Parathyroid adenoma (tissue), 2 donors: Measurements from ENCODE around the gene MPHOSPH9.

Source experiments
- H2AFZ ChIP-seq: fragments of 300-600 bp; sonication (generic); one replicate; pipeline ENCODE4 v1.7.0; 2017; ENCODE audit warnings: antibody characterized with exemption, mild to moderate bottlenecking
- H3K27ac ChIP-seq: fragments of 300-600 bp; sonication (generic); one replicate; pipeline ENCODE4 v1.7.0; 2017
- H3K27me3 ChIP-seq: fragments of 300-600 bp; sonication (generic); one replicate; pipeline ENCODE4 v1.7.0; 2017; ENCODE audit warnings: low read length; ENCODE audit not compliant: control insufficient read depth, insufficient read depth
- H3K36me3 ChIP-seq: fragments of 300-600 bp; sonication (generic); one replicate; pipeline ENCODE4 v1.7.0; 2017; ENCODE audit warnings: low read length; ENCODE audit not compliant: control insufficient read depth, insufficient read depth
- H3K4me1 ChIP-seq: fragments of 300-600 bp; sonication (generic); one replicate; pipeline ENCODE4 v1.7.0; 2017; ENCODE audit warnings: control low read depth
- H3K4me2 ChIP-seq: fragments of 300-600 bp; sonication (generic); one replicate; pipeline ENCODE4 v1.7.0; 2017; ENCODE audit warnings: low read length
- H3K4me3 ChIP-seq: fragments of 300-600 bp; sonication (generic); one replicate; pipeline ENCODE4 v1.7.0; 2017; ENCODE audit warnings: low read depth, low read length
- H3K79me2 ChIP-seq: fragments of 300-600 bp; sonication (generic); one replicate; pipeline ENCODE4 v1.7.0; 2017; ENCODE audit warnings: control low read depth
- H3K9ac ChIP-seq: fragments of 300-600 bp; sonication (generic); one replicate; pipeline ENCODE4 v1.7.0; 2017; ENCODE audit warnings: mild to moderate bottlenecking
- H3K9me3 ChIP-seq: fragments of 300-600 bp; sonication (generic); one replicate; pipeline ENCODE4 v1.7.0; 2017; ENCODE audit warnings: low read length; ENCODE audit not compliant: control insufficient read depth
- TF ChIP-seq, protein P1 (sequence below): fragments of 300-600 bp; sonication (generic); IDR thresholded peaks from one replicate; pipeline ENCODE4 v1.7.0; 2017; ENCODE audit warnings: antibody characterized with exemption, mild to moderate bottlenecking
- donor health status: primary hyperparathyroidism.

MPHOSPH9 gene

DNA sequence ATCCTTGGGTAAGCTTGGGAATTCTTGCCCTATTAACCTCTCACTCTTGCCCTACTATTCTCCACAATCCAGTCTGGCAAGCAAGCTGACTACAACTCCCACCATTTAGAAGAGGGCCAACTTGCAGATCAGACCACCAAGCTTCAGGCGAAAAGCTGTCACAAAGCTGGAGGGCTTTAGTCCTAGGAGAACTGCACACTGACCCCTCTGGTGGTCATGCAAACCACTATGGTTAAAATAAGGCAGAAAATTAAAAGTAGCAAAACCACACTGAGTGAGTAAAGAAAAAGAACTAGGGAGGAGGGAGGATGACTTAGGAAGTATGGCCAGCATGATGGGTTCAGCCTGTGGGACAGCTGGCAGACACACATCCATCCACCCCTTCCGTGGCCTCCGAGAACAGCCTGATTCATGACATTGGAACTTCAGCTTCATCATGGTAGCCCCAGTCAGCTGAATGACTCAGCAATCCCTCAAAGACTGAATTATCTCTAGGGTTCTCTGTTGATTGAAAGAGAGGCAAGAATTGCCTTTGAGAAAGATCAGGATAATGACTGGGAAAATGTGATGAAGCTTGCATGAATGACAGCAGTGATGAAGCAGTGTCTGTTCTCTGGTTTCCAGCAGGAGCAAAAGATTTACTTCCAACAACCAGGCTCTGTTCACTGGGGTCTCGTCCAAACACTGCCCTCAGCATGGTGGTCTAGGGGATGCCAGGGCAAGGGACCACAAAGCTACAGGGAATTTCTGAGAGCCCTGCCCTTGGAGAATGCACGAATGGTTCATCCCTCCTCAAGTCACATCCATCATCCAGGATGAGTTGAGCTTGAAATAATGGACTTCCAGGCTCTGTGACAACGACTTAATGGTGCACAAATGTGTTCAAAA, 106.4 kb downstream of the MPHOSPH9 start:
- Histone ChIP-seq H3K27me3 (no peaks in the 10 kb centered on the region), H3K9ac (no peak overlapping the region), H3K4me1 (peaks cover 3% of the 10 kb centered on the region), H3K79me2 (peaks cover 26% of the 10 kb centered on the region), H3K36me3 (no peaks in the 10 kb centered on the region), H3K4me2 (no peak overlapping the region), H2AFZ (no peak overlapping the region), H3K27ac (no peak overlapping the region), H3K4me3 (no peak overlapping the region), H3K9me3 (no peaks in the 10 kb centered on the region)
- TF ChIP-seq, protein P1, sequence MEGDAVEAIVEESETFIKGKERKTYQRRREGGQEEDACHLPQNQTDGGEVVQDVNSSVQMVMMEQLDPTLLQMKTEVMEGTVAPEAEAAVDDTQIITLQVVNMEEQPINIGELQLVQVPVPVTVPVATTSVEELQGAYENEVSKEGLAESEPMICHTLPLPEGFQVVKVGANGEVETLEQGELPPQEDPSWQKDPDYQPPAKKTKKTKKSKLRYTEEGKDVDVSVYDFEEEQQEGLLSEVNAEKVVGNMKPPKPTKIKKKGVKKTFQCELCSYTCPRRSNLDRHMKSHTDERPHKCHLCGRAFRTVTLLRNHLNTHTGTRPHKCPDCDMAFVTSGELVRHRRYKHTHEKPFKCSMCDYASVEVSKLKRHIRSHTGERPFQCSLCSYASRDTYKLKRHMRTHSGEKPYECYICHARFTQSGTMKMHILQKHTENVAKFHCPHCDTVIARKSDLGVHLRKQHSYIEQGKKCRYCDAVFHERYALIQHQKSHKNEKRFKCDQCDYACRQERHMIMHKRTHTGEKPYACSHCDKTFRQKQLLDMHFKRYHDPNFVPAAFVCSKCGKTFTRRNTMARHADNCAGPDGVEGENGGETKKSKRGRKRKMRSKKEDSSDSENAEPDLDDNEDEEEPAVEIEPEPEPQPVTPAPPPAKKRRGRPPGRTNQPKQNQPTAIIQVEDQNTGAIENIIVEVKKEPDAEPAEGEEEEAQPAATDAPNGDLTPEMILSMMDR, result no peak

DNA sequence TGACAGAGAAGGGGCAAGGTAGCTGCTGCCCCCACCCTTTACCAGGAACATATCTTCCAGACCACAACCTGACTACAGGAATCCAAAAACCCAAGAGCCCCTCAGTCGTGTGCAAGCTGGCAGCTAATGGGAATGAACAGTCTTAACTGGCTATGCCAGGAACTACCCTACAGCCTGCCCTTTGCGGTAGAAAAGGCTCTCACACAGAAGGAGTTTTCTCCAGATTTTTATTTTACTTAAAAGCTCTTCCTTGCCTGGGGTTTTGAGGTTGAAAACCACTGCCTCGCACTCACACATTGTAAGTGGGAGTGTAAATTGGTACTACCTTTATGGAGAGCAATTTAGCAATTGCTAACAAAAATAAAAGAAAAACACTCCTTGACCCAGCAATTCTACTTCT, 110.3 kb downstream of the MPHOSPH9 start:
- H3K36me3 ChIP-seq, result no peaks in the 10 kb centered on the region
- no peaks in the 10 kb centered on the region for H3K9me3 ChIP-seq
- H2AFZ ChIP-seq, result no peak overlapping the region
- no peaks in the 10 kb centered on the region for H3K27me3 ChIP-seq
- no peak overlapping the region for H3K4me2 ChIP-seq
- no peaks in the 10 kb centered on the region for H3K4me1 ChIP-seq
- H3K9ac ChIP-seq, result no peak overlapping the region
- H3K79me2 ChIP-seq, result peaks cover 23% of the 10 kb centered on the region
- no peak overlapping the region for H3K4me3 ChIP-seq
- H3K27ac ChIP-seq, result no peak overlapping the region
- TF ChIP-seq, protein P1, result no peak

DNA sequence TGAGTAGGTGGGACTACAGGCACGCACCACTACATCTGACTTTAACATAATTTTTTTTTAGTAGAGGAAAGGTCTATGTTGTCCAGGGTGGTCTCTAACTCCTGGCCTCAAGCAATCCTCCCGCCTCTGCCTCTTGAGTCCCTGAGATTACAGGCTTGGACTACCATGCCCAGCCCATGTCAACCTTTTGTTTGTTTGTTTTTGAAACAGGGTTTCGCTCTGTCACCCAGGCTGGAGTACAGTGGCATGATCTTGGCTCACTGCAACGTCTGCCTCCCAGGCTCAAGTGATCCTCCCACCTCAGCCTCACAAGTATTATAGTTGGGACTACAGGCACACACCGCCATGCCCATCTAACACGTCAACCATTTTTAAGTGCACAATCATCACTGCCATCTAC, 111.3 kb downstream of the MPHOSPH9 start:
- Histone ChIP-seq H3K4me2 (no peak overlapping the region), H3K4me1 (no peaks in the 10 kb centered on the region), H3K27ac (no peak overlapping the region), H3K4me3 (no peak overlapping the region), H3K27me3 (no peaks in the 10 kb centered on the region), H3K9ac (no peak overlapping the region), H3K9me3 (no peaks in the 10 kb centered on the region), H3K36me3 (no peaks in the 10 kb centered on the region), H3K79me2 (peaks cover 23% of the 10 kb centered on the region), H2AFZ (no peak overlapping the region)
- TF ChIP-seq, protein P1, result no peak

DNA sequence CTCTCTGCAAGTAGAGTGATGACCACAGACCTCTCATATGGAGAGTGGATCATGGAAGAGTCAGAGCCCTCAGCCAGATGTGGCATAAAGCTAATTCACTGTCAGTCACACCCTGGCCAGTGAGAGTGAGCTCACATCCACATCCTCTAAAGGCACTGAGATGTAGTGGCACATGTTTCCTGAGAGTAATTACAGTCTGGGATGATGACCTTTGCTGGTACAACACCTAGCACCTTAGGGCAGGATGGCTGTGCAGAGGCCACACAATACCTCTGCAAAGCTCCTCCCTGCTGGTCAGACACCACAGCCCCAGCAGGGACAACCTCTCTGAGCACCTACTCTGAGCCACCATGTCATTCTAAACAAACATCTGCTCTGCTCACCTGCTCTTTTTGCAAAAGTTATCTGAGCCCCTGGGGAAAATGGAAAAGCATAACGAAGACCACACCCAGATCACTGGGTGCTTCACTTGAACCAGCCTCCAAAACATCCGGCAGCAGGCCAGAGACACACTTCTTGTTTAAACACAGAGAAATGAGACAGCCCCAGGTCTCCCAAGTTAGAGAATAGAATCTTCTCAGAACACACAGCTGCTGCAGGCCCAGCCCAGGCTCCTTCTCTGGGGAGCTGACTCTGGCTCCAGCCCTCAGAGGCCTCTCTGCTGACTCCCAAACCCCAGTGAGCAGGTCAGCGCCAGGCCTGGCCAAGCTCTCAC, 112.3 kb downstream of the MPHOSPH9 start:
- Histone ChIP-seq H3K36me3 (no peaks in the 10 kb centered on the region), H3K4me3 (no peak overlapping the region), H3K79me2 (peaks cover 15% of the 10 kb centered on the region), H3K4me2 (no peak overlapping the region), H3K4me1 (peaks cover 4% of the 10 kb centered on the region), H2AFZ (no peak overlapping the region), H3K9ac (no peak overlapping the region), H3K9me3 (no peaks in the 10 kb centered on the region), H3K27ac (no peak overlapping the region), H3K27me3 (no peaks in the 10 kb centered on the region)
- TF ChIP-seq, protein P1, result no peak
